ENCODE measurements around the gene ALG5. TPM values are rescaled to one million over a fixed set of nuclear protein-coding genes. Genes with fewer than 3 reads are reported as not detected.

Gene ALG5, protein sequence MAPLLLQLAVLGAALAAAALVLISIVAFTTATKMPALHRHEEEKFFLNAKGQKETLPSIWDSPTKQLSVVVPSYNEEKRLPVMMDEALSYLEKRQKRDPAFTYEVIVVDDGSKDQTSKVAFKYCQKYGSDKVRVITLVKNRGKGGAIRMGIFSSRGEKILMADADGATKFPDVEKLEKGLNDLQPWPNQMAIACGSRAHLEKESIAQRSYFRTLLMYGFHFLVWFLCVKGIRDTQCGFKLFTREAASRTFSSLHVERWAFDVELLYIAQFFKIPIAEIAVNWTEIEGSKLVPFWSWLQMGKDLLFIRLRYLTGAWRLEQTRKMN
- 10 to 100 TPM; 46.1 to 50.8 (median 49.3) TPM for total RNA-seq

DNA sequence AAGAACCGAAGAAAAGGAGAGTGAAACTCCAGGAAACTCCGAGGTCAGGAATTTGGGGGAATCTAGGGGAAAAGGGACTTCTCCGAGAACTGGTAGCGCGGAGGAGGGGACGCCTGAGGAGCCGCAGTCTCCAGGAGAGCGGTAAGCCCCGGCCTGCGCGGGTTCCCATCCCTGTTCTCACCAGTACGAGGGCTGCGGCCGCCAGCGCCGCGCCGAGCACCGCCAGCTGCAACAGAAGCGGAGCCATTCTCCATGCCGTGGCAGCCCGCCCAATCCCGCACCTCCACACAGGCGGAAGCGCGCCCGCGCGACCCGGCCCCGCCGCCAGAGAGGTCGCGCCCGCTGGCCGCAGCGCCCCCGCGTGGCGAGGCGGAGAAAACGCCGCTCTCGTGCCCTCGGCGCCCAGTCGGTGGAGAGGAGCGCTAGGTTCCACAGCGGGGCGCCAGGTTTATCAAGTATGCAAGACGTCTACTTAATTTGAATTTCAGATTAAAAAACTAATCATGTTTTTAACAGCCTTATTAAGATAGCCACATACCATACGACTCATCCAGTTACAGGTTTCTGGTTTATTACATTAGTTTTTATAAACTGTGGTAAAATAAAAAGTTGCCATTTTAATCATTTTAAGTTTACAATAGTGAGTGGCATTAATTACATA lies at the start of gene ALG5:
Gene ALG5 (minus strand): TSS at position 287 of the 661 bp plus-strand sequence. CDS start 40 bp downstream, at position 247.
- peaks cover 40% of the 10 kb centered on the region for H3K4me1 Mint-ChIP-seq (ENCODE audit: low read depth)

DNA sequence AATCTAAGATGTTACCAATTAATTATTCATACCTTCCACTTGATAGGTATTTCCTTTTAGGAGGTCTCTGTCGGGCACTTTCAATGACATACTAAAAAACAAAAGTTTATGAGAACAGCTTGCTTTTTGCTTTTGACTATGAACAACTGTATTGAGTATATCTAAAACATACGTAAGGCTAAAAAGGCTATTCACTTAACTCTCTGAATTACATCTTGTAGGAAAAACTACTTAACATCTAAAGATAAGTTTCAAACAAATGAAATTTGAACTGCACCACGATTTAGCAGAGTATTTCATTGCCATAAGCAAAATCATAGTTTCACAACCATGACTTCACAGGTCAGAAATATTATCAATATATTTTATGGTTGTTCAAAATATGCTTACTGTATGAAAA lies 48.7 kb upstream of the ALG5 start:
- Mint-ChIP-seq H3K4me3 (no peak overlapping the region), H3K36me3 (ENCODE audit: insufficient read depth) (peaks cover 19% of the 10 kb centered on the region), H3K27me3 (ENCODE audit: low read depth) (no peaks in the 10 kb centered on the region), H3K9me3 (no peaks in the 10 kb centered on the region), H3K4me1 (ENCODE audit: low read depth) (peaks cover 22% of the 10 kb centered on the region)
- ATAC-seq = no peak
- DNase-seq = no peak

More for the DNA sequence above, at the start of gene ALG5:
- Mint-ChIP-seq H3K9me3 (no peaks in the 10 kb centered on the region), H3K36me3 (ENCODE audit: insufficient read depth) (peaks cover 24% of the 10 kb centered on the region), H3K4me3 (peak within 1 kb of the TSS; percentile 100), H3K27me3 (ENCODE audit: low read depth) (no peaks in the 10 kb centered on the region)
- peak; percentile 77 to 83 for ATAC-seq
- DNase-seq = peak; percentile 86

GRCh38 chr13:37047032-37047431 lies 47.9 kb upstream of the ALG5 start:
- ATAC-seq = peak in 1 of 2 donors; percentile 28

GRCh38 chr13:37046062-37046461 lies 46.9 kb upstream of the ALG5 start:
- H3K27me3 Mint-ChIP-seq (ENCODE audit: low read depth) = no peaks in the 10 kb centered on the region
- H3K36me3 Mint-ChIP-seq (ENCODE audit: insufficient read depth) = peaks cover 30% of the 10 kb centered on the region
- H3K4me1 Mint-ChIP-seq (ENCODE audit: low read depth) = peaks cover 5% of the 10 kb centered on the region
- H3K4me3 Mint-ChIP-seq = no peak overlapping the region
- no peak for DNase-seq
- no peak for ATAC-seq
- no peaks in the 10 kb centered on the region for H3K9me3 Mint-ChIP-seq

More at GRCh38 chr13:37047032-37047431, 47.9 kb upstream of the ALG5 start:
- Mint-ChIP-seq H3K4me1 (ENCODE audit: low read depth) (peaks cover 14% of the 10 kb centered on the region), H3K36me3 (ENCODE audit: insufficient read depth) (peaks cover 23% of the 10 kb centered on the region), H3K27me3 (ENCODE audit: low read depth) (no peaks in the 10 kb centered on the region), H3K9me3 (no peaks in the 10 kb centered on the region), H3K4me3 (no peak overlapping the region)
- DNase-seq = no peak

GRCh38 chr13:37040789-37041188 lies 41.6 kb upstream of the ALG5 start:
- Mint-ChIP-seq H3K4me1 (ENCODE audit: low read depth) (no peaks in the 10 kb centered on the region), H3K27me3 (ENCODE audit: low read depth) (no peaks in the 10 kb centered on the region), H3K4me3 (no peak overlapping the region), H3K36me3 (ENCODE audit: insufficient read depth) (peaks cover 38% of the 10 kb centered on the region), H3K9me3 (no peaks in the 10 kb centered on the region)
- ATAC-seq = no peak
- no peak for DNase-seq

DNA sequence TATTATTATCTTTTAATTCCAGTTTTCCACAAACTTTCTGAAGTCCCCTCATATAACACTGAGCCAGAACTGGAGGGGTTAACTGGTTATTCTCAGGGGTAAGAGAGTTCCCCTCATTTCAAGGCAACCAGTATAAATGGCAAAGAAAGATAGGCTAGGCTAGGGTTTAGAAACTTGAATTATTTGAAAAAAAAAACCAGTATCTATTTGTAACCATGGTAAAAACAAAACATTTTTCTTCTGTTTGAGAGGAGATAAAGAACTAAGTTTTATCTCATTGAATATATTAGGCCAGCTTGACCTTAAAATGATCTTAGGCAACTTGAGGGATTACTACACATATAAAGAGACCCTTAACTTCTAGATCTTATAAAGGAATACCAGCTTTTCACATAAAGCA lies 40.8 kb upstream of the ALG5 start:
- no peaks in the 10 kb centered on the region for H3K4me1 Mint-ChIP-seq (ENCODE audit: low read depth)
- H3K4me3 Mint-ChIP-seq = no peak overlapping the region
- DNase-seq = no peak
- peaks cover 39% of the 10 kb centered on the region for H3K36me3 Mint-ChIP-seq (ENCODE audit: insufficient read depth)
- H3K27me3 Mint-ChIP-seq (ENCODE audit: low read depth) = no peaks in the 10 kb centered on the region
- no peak for ATAC-seq
- no peaks in the 10 kb centered on the region for H3K9me3 Mint-ChIP-seq

DNA sequence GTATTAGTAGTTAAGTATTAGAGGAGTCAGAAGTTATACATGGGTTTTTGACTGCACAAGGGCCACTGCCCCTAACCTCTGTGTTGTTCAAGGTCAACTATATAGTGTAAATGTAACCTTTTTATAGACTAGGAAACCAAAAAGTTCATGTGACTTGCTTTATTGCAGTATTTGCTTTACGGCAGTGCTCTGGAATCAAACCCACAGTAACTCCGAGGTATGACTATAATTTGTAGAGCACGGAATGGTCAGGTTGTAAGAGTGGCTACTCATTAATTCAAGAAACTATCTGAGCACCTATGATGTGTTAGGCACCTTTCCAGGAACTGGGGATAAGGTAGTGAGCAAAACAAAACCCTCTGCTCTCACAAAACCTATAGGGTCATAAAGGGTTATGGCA lies 38.1 kb upstream of the ALG5 start:
- Mint-ChIP-seq H3K9me3 (no peaks in the 10 kb centered on the region), H3K4me1 (ENCODE audit: low read depth) (no peaks in the 10 kb centered on the region), H3K36me3 (ENCODE audit: insufficient read depth) (peaks cover 32% of the 10 kb centered on the region), H3K4me3 (no peak overlapping the region), H3K27me3 (ENCODE audit: low read depth) (no peaks in the 10 kb centered on the region)
- DNase-seq (no peak), ATAC-seq (no peak)

GRCh38 chr13:37029617-37030016 lies 30.5 kb upstream of the ALG5 start:
- Mint-ChIP-seq H3K9me3 (no peaks in the 10 kb centered on the region), H3K4me1 (ENCODE audit: low read depth) (no peaks in the 10 kb centered on the region), H3K4me3 (no peak overlapping the region), H3K27me3 (ENCODE audit: low read depth) (no peaks in the 10 kb centered on the region), H3K36me3 (ENCODE audit: insufficient read depth) (peaks cover 15% of the 10 kb centered on the region)
- ATAC-seq (no peak), DNase-seq (no peak)

- ATAC-seq = no peak
- no peak for DNase-seq
- Mint-ChIP-seq H3K36me3 (ENCODE audit: insufficient read depth) (peaks cover 18% of the 10 kb centered on the region), H3K9me3 (no peaks in the 10 kb centered on the region), H3K4me3 (no peak overlapping the region), H3K4me1 (ENCODE audit: low read depth) (no peaks in the 10 kb centered on the region), H3K27me3 (ENCODE audit: low read depth) (no peaks in the 10 kb centered on the region)
Measured at GRCh38 chr13:37027639-37028038, 28.5 kb upstream of the ALG5 start.

GRCh38 chr13:37026771-37027170 lies 27.6 kb upstream of the ALG5 start:
- Mint-ChIP-seq H3K4me1 (ENCODE audit: low read depth) (no peaks in the 10 kb centered on the region), H3K9me3 (no peaks in the 10 kb centered on the region), H3K27me3 (ENCODE audit: low read depth) (no peaks in the 10 kb centered on the region), H3K36me3 (ENCODE audit: insufficient read depth) (peaks cover 19% of the 10 kb centered on the region), H3K4me3 (no peak overlapping the region)
- no peak for DNase-seq
- ATAC-seq = no peak

- DNase-seq (no peak), ATAC-seq (no peak)
- H3K4me3 Mint-ChIP-seq = no peak overlapping the region
- no peaks in the 10 kb centered on the region for H3K9me3 Mint-ChIP-seq
- H3K36me3 Mint-ChIP-seq (ENCODE audit: insufficient read depth) = peaks cover 17% of the 10 kb centered on the region
- no peaks in the 10 kb centered on the region for H3K27me3 Mint-ChIP-seq (ENCODE audit: low read depth)
- H3K4me1 Mint-ChIP-seq (ENCODE audit: low read depth) = no peaks in the 10 kb centered on the region
Measured at GRCh38 chr13:37023871-37024270, 24.7 kb upstream of the ALG5 start.

GRCh38 chr13:37014609-37015008 lies 15.5 kb upstream of the ALG5 start:
- H3K4me1 Mint-ChIP-seq (ENCODE audit: low read depth) = peaks cover 2% of the 10 kb centered on the region
- H3K36me3 Mint-ChIP-seq (ENCODE audit: insufficient read depth) = peaks cover 55% of the 10 kb centered on the region
- no peak for DNase-seq
- no peak for ATAC-seq
- no peaks in the 10 kb centered on the region for H3K27me3 Mint-ChIP-seq (ENCODE audit: low read depth)
- no peak overlapping the region for H3K4me3 Mint-ChIP-seq
- H3K9me3 Mint-ChIP-seq = no peaks in the 10 kb centered on the region

- no peaks in the 10 kb centered on the region for H3K27me3 Mint-ChIP-seq (ENCODE audit: low read depth)
- ATAC-seq (no peak), DNase-seq (no peak)
- peaks cover 7% of the 10 kb centered on the region for H3K4me1 Mint-ChIP-seq (ENCODE audit: low read depth)
- no peak overlapping the region for H3K4me3 Mint-ChIP-seq
- no peaks in the 10 kb centered on the region for H3K9me3 Mint-ChIP-seq
- peaks cover 59% of the 10 kb centered on the region for H3K36me3 Mint-ChIP-seq (ENCODE audit: insufficient read depth)
Measured at GRCh38 chr13:37011788-37012187, 12.6 kb upstream of the ALG5 start.

DNA sequence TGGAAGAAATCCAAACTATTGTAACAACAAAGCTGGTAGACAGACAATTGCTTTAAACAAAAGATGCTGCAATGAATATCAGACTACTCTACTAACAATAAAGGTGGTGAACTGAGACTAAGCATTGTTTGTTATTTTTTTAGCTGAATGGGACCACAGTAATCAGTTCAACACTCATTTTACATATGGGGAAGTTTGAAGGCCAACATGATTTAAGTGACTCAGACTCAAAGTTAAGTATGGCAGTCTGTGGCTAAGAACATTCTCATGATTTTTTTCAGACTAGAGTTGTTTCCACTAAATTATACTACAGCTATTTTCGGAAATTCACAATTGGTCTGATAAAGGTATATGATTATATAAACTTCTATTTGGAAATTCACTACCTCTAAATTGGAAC lies 11.9 kb upstream of the ALG5 start:
- Mint-ChIP-seq H3K4me3 (no peak overlapping the region), H3K36me3 (ENCODE audit: insufficient read depth) (peaks cover 56% of the 10 kb centered on the region), H3K4me1 (ENCODE audit: low read depth) (peaks cover 7% of the 10 kb centered on the region), H3K9me3 (no peaks in the 10 kb centered on the region), H3K27me3 (ENCODE audit: low read depth) (no peaks in the 10 kb centered on the region)
- DNase-seq = no peak
- no peak for ATAC-seq

GRCh38 chr13:37010424-37010823 lies 11.3 kb upstream of the ALG5 start:
- H3K4me1 Mint-ChIP-seq (ENCODE audit: low read depth) = peaks cover 7% of the 10 kb centered on the region
- no peak for ATAC-seq
- H3K27me3 Mint-ChIP-seq (ENCODE audit: low read depth) = no peaks in the 10 kb centered on the region
- no peaks in the 10 kb centered on the region for H3K9me3 Mint-ChIP-seq
- no peak overlapping the region for H3K4me3 Mint-ChIP-seq
- DNase-seq = no peak
- H3K36me3 Mint-ChIP-seq (ENCODE audit: insufficient read depth) = peaks cover 52% of the 10 kb centered on the region
